Upper lobe of left lung (tissue), 4 donors: Measurements from ENCODE around the gene SHCBP1L.

Experiments
- POLR2A ChIP-seq, 4 donors: fragments of 450-650 bp; IDR thresholded peaks; one replicate each; pipeline ENCODE4 v1.5.1; 2016 to 2017; ENCODE audit warnings: antibody characterized with exemption in 4 of 4, mild to moderate bottlenecking in 2 of 4
- TF ChIP-seq, protein P1 (sequence below), 6 experiments: fragments of 450-650 bp in 4 of 6; fragments of 200-600 bp in 2 of 6; sonication (generic) in 2 of 6; IDR thresholded peaks; one replicate each; pipeline ENCODE4 v1.5.1; 2016 to 2019; ENCODE audit warnings: antibody characterized with exemption in 6 of 6

DNA sequence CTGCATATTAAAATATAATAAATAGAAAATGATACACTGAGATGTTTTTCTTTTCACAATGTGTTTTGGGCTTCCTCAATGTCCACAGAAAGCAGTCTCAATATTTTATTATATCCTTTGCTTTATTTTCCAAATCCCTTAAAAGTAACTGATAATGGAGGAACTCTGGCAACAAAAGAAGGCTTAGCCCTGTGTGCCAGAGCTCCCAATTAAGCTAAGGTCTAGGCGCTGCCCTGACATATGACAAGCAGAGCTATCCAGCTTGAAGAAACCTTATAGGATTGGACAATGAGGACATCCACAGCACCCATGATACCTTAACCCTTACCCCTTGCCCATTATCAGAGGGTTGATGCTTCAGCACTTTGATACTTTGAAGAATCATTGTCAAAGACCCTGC is 12.9 kb upstream of the SHCBP1L start:
- no peak for TF ChIP-seq POLR2A (IDR thresholded peaks at IDR 0.05)
- TF ChIP-seq, protein P1, sequence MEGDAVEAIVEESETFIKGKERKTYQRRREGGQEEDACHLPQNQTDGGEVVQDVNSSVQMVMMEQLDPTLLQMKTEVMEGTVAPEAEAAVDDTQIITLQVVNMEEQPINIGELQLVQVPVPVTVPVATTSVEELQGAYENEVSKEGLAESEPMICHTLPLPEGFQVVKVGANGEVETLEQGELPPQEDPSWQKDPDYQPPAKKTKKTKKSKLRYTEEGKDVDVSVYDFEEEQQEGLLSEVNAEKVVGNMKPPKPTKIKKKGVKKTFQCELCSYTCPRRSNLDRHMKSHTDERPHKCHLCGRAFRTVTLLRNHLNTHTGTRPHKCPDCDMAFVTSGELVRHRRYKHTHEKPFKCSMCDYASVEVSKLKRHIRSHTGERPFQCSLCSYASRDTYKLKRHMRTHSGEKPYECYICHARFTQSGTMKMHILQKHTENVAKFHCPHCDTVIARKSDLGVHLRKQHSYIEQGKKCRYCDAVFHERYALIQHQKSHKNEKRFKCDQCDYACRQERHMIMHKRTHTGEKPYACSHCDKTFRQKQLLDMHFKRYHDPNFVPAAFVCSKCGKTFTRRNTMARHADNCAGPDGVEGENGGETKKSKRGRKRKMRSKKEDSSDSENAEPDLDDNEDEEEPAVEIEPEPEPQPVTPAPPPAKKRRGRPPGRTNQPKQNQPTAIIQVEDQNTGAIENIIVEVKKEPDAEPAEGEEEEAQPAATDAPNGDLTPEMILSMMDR (IDR thresholded peaks at IDR 0.05), result no peak
